Endothelial cell (in vitro differentiated cells): ENCODE measurements around the gene SPON1. TPM values are rescaled to one million over a fixed set of nuclear protein-coding genes. Genes with fewer than 3 reads are reported as not detected.

ENCODE experiments used
- DNase-seq: peaks from one replicate; pipeline ENCODE4 v3.0.0; 2021; ENCODE audit warnings: low spot score
- H3K27ac Mint-ChIP-seq: one replicate; pipeline ENCODE4 v1.8.0; 2021; ENCODE audit warnings: mixed read lengths, inconsistent platforms; ENCODE audit not compliant: unreplicated experiment
- H3K27me3 Mint-ChIP-seq: one replicate; pipeline ENCODE4 v1.8.0; 2021; ENCODE audit warnings: mild to moderate bottlenecking, moderate library complexity, mixed read lengths, inconsistent platforms; ENCODE audit not compliant: unreplicated experiment
- H3K36me3 Mint-ChIP-seq: one replicate; pipeline ENCODE4 v1.8.0; 2021; ENCODE audit warnings: mild to moderate bottlenecking, low read depth, mixed read lengths, inconsistent platforms; ENCODE audit not compliant: unreplicated experiment
- H3K4me1 Mint-ChIP-seq: one replicate; pipeline ENCODE4 v1.8.0; 2021; ENCODE audit warnings: mild to moderate bottlenecking, mixed read lengths, inconsistent platforms; ENCODE audit not compliant: unreplicated experiment
- H3K4me3 Mint-ChIP-seq: one replicate; pipeline ENCODE4 v1.8.0; 2021; ENCODE audit warnings: mild to moderate bottlenecking, mixed read lengths, inconsistent platforms; ENCODE audit not compliant: unreplicated experiment
- H3K9me3 Mint-ChIP-seq: one replicate; pipeline ENCODE4 v1.8.0; 2021; ENCODE audit warnings: mixed read lengths, inconsistent platforms; ENCODE audit not compliant: unreplicated experiment
- CTCF ChIP-seq: fragments of 200-600 bp; sonication (generic); IDR thresholded peaks from one replicate; pipeline ENCODE4 v1.5.0; 2021; ENCODE audit warnings: antibody characterized with exemption; ENCODE audit not compliant: unreplicated experiment
- total RNA-seq: library from RNA; stranded (reverse); fragmentation: NEBNext Ultra II Directional; extraction: Animal tissue kit (Norgen Biotek cat#: 25700); gene quantifications from one replicate; pipeline ENCODE4 v1.2.1, GENCODE V29; 2021; ENCODE audit not compliant: unreplicated experiment

Gene SPON1
- total RNA-seq, 1 donor from 2014 or later: 120 TPM

GRCh38 chr11:14124350-14124749 is 161.8 kb downstream of the SPON1 start:
- peaks cover 6% of the 10 kb centered on the region for H3K27me3 Mint-ChIP-seq
- DNase-seq: no peak

GRCh38 chr11:14124886-14125285 is 162.4 kb downstream of the SPON1 start:
- Mint-ChIP-seq H3K4me1 (peaks cover 48% of the 10 kb centered on the region), H3K9me3 (peaks cover 5% of the 10 kb centered on the region), H3K27ac (no peak overlapping the region), H3K27me3 (peaks cover 6% of the 10 kb centered on the region), H3K36me3 (peaks cover 67% of the 10 kb centered on the region), H3K4me3 (peak overlapping the region; percentile 47)
- no peak for TF ChIP-seq CTCF
- DNase-seq: no peak

More at GRCh38 chr11:14124350-14124749, 161.8 kb downstream of the SPON1 start:
- peaks cover 62% of the 10 kb centered on the region for H3K36me3 Mint-ChIP-seq
- no peak for TF ChIP-seq CTCF
- peaks cover 5% of the 10 kb centered on the region for H3K9me3 Mint-ChIP-seq
- peaks cover 49% of the 10 kb centered on the region for H3K4me1 Mint-ChIP-seq
- H3K4me3 Mint-ChIP-seq: peak overlapping the region; percentile 61
- no peak overlapping the region for H3K27ac Mint-ChIP-seq

GRCh38 chr11:14125529-14125928 is 163.0 kb downstream of the SPON1 start:
- Mint-ChIP-seq H3K4me3 (no peak overlapping the region), H3K27ac (no peak overlapping the region), H3K4me1 (peaks cover 43% of the 10 kb centered on the region), H3K27me3 (peaks cover 6% of the 10 kb centered on the region), H3K9me3 (peaks cover 5% of the 10 kb centered on the region), H3K36me3 (peaks cover 69% of the 10 kb centered on the region)
- DNase-seq: no peak
- TF ChIP-seq CTCF: no peak

- no peak for TF ChIP-seq CTCF
- Mint-ChIP-seq H3K4me1 (peaks cover 25% of the 10 kb centered on the region), H3K27me3 (peaks cover 7% of the 10 kb centered on the region), H3K9me3 (peaks cover 5% of the 10 kb centered on the region), H3K4me3 (peak overlapping the region; percentile 59), H3K36me3 (peaks cover 64% of the 10 kb centered on the region), H3K27ac (no peak overlapping the region)
- no peak for DNase-seq
These were observed 165.2 kb downstream of the SPON1 start for GRCh38 chr11:14127679-14128078.

- no peak overlapping the region for H3K4me3 Mint-ChIP-seq
- peaks cover 2% of the 10 kb centered on the region for H3K27me3 Mint-ChIP-seq
- no peak for DNase-seq
- H3K36me3 Mint-ChIP-seq: peaks cover 40% of the 10 kb centered on the region
- H3K9me3 Mint-ChIP-seq: peaks cover 5% of the 10 kb centered on the region
- TF ChIP-seq CTCF: no peak
- H3K4me1 Mint-ChIP-seq: no peaks in the 10 kb centered on the region
- no peak overlapping the region for H3K27ac Mint-ChIP-seq
These were observed 169.8 kb downstream of the SPON1 start for GRCh38 chr11:14132312-14132711.
